IPS-NIHi7 (cell line): ENCODE data around the gene RNPEPL1.

ENCODE experiments used
- DNase-seq: peaks from one replicate; pipeline ENCODE4 v3.0.0; 2012; ENCODE audit warnings: mixed read lengths; ENCODE audit errors: extremely low spot score

Gene RNPEPL1

GRCh38 chr2:240565333-240566202 lies 2.7 kb upstream of the RNPEPL1 start:
- no peak for DNase-seq

- DNase-seq = peak; percentile 78
These were observed 1.8 kb upstream of the RNPEPL1 start for GRCh38 chr2:240566203-240567136.

DNA sequence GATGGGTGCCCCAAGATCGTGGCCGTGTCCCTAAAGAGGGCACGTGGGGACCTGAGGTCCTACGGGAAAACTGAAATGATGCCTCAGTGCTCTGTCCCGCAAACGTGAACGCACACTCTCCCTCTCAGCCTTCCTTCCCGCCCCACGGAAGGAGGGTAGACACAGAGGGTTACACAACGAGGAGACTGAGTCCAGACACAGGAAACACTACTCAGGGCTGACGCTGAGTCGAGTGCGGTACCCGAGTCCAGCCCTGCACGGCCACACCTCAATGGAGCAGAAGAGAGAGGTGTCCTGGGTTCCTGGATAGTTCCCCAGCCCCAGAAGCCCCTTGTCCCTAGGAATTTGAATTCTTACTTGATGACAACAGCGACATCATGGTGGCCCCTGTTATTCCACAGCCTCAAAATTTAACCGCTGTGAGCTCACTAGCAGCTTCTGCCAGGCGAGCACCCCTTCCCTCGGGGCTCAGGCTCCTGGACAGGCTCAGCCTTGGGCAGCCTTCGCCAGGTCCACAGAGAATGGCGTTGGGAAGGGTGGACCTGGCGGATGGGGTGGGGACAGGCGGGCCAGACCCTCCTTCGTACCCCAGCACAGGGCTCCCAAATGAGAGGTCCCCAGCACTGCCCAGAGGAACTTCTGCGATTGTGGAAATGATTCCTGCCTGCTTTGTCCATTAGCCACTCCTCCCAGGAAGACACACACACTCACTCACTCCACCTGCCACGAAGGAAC lies 980 bp upstream of the RNPEPL1 start:
- no peak for DNase-seq

DNA sequence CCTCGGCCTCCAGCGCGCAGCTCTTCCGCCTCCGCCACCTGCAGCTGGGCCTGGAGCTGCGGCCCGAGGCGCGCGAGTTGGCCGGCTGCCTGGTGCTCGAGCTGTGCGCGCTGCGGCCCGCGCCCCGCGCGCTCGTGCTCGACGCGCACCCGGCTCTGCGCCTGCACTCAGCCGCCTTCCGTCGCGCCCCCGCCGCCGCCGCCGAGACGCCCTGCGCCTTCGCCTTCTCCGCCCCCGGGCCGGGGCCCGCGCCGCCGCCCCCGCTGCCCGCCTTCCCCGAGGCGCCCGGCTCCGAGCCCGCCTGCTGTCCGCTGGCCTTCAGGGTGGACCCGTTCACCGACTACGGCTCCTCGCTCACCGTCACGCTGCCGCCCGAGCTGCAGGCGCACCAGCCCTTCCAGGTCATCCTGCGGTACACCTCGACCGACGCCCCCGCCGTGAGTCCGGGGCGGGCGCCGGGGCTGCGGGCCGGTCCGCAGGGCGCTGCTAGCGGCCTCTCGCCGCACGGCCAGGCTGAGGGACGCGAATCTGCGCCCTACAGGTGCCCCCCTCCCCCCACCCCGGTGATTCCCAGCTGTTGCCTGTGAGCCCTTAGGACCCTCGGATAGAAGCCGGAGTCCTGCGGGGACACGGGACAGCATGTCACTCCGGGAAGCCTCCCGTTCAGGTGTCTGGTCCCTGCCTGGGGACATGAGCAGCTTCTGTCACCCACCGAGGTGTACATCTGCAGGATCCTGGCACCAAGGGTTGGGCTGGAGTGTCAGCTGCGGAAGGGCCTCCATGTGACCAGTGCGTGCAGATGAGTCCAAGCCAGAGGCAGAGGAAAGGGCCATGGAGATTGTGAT lies 616 bp downstream of the RNPEPL1 start:
- DNase-seq = peak; percentile 34

- no peak for DNase-seq
These were observed 1.3 kb downstream of the RNPEPL1 start for GRCh38 chr2:240569523-240569997.

DNA sequence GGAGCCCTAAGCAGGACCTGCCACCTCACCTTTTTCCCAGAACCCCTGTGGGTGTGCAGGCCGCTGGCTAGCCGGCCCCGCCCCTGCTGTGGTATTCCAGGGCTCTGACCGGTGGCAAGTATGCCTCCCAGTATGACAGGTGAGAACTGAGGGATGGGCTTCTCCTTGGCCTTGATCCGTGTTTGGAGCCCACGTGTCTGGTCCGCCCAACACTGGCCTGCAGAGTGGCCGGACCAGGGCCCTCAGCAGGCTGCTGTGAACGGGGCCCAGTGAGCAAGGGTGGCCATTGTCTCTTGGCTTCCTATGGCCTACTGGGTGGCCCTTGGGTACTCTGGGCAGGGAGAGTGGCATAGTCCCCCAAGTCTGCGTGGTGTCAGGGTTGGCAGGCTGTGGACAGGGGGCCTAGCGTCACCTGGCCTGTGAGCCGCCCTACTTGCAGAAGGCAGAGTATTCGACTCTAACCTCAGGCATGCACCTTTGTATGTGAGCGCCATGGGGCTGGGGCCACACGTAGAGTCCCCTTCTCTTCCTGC lies 1.8 kb downstream of the RNPEPL1 start:
- no peak for DNase-seq

- DNase-seq = no peak
These were observed 2.4 kb downstream of the RNPEPL1 start for GRCh38 chr2:240570531-240571313.

DNA sequence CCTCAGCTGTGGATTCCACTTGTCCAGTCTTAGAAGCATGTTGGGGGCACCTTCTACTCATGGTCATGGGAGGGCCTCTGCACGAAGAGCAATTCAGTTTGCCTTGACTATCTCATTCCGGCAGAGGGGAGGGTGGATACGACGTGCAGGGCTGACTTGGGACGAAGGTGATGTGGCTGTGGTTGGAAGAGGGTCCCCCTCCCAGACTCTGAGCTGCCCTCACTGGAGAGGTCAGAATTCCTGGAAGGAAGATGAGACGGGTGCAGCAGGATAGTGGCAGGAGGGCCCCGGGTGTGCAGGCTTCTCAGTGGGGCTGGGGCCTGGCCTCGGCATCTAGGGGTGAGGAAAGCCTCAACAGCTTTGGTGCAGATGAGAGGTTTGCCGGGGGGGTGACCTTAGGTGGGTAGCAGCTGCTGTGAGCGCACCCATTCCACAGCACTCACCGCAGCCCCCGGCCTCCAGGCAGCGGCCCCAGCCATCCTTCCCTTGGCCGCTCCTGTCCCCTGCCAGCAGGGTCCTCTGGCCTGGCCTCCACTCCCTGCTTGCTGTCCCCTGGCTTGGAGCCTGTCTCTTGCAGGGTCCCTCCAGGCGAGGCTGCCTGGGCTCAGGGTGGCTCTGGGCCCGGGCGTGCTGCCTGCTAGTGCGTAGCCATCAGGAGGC lies 3.2 kb downstream of the RNPEPL1 start:
- DNase-seq = no peak

- no peak for DNase-seq
These were observed 4.1 kb downstream of the RNPEPL1 start for GRCh38 chr2:240572141-240573031.

DNA sequence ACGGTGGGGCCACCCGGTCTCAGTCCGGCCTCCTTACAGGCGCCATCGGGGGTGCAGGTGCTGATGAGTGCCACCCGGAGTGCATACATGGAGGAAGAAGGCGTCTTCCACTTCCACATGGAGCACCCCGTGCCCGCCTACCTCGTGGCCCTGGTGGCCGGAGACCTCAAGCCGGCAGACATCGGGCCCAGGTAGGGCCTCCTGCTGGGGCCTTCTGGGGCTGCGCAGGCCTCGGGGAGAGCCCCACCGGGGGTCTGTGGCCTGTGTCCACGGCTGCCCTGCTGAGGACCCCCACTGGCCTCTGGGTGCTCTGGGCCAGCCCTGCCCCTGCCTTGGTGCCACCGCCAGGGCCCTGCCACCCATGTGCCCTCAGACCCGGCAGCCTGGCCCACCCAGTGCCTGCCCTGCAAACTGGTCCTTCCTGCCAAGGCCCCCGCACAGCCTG lies 4.8 kb downstream of the RNPEPL1 start:
- DNase-seq = no peak

GRCh38 chr2:240573516-240574385 lies 5.5 kb downstream of the RNPEPL1 start:
- DNase-seq = no peak

DNA sequence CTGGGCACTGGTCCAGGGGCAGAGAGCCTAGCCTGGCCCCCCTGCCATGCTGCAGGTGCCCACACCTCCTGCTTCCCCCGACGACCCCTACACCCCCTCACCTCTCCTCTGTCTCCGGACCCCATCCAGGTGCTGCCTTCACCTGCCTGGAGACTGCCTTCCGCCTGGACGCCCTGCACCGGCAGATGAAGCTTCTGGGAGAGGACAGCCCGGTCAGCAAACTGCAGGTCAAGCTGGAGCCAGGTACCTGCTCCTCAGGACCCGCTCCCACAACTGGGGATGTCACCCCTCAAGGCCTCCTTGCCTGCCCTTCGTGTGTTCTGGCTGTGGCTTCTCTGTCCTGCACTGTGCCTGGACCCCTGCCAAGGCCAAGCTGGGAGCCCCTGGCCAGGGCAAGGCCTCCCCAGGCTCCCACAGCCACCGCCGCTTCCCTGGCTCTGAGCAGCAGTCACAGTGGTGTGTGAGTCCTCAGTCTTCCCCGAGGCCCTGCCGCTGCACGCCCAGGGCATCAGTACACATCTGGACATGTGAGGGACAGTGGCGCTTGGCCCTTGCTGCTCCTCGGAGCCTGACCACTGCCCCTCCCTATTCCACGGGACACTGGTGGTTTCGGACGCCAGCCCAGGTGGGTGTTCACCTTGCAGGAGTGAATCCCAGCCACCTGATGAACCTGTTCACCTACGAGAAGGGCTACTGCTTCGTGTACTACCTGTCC lies 6.3 kb downstream of the RNPEPL1 start:
- DNase-seq = no peak

DNA sequence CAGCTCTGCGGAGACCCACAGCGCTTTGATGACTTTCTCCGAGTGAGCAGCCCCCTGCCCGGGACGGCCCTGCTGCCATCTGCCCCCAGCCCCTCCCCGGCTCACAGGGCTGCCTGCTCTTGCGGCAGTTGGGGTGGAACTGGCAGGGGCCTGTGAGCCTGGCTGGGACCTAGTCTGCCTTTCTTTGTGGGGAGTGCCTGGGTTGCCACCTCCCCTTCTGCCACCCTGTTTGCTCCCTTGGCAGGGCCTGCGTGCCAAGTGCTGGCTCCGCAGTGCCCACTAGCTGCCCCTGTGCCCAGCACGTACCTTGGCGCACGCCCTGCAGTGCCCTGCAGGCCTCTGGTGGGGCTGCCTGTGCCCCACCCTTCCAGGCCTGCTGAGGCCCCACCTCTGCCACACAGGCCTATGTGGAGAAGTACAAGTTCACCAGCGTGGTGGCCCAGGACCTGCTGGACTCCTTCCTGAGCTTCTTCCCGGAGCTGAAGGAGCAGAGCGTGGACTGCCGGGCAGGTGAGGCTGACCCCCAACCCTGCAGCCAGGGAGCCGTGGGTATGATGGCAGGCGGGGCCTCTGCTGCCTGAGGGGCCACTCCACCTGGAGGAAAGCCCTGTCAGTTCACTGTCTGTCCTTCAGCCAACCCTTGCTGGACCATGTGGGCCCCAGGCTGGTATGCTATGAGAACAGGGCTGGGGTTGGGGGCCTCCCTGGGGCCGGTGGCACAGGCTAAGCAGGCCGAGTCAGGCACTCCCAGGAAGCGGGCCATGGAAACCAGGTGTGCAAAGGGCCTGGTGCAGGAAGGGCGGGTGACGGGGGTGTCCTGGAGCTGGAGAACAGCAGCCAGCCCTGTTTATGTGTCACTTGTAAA lies 7.0 kb downstream of the RNPEPL1 start:
- no peak for DNase-seq

GRCh38 chr2:240576036-240576435 lies 7.8 kb downstream of the RNPEPL1 start:
- no peak for DNase-seq

GRCh38 chr2:240576436-240577205 lies 8.3 kb downstream of the RNPEPL1 start:
- DNase-seq = no peak
